GM23338 (cell line): Measurements from ENCODE around the gene MARK2. TPM values are rescaled to one million over a fixed set of nuclear protein-coding genes. Genes with fewer than 3 reads are reported as not detected.

Experiments
- ATAC-seq: fragments of 200-7000 bp; cut with Tn5 transposase; 3 replicates; pipeline ENCODE4 v1.9.1; 2020
- DNase-seq: peaks from one replicate; pipeline ENCODE4 v3.0.0-alpha.2; 2015; ENCODE audit warnings: low spot score
- H2AFZ ChIP-seq: fragments of 200-600 bp; sonication (generic); 2 replicates; pipeline ENCODE4 v1.8.0; 2016; ENCODE audit warnings: antibody characterized with exemption, mild to moderate bottlenecking, moderate library complexity
- H3F3A ChIP-seq: fragments of 200-600 bp; sonication (generic); replicated peaks from 2 replicates; pipeline ENCODE4 v1.8.0; 2017; ENCODE audit warnings: antibody characterized with exemption, mixed run types, low read depth
- H3K27ac ChIP-seq: fragments of 200-600 bp; sonication (generic); 2 replicates; pipeline ENCODE4 v1.6.1; 2016; ENCODE audit warnings: low read depth
- H3K27me3 ChIP-seq: fragments of 200-600 bp; sonication (generic); 2 replicates; pipeline ENCODE4 v1.8.0; 2016; ENCODE audit warnings: mild to moderate bottlenecking, mixed run types, moderate library complexity; ENCODE audit not compliant: insufficient read depth
- H3K36me3 ChIP-seq: fragments of 200-600 bp; sonication (generic); 2 replicates; pipeline ENCODE4 v1.8.0; 2016; ENCODE audit warnings: mild to moderate bottlenecking; ENCODE audit not compliant: insufficient read depth
- H3K4me1 ChIP-seq: fragments of 200-600 bp; sonication (generic); 2 replicates; pipeline ENCODE4 v1.8.0; 2016; ENCODE audit warnings: mild to moderate bottlenecking, moderate library complexity; ENCODE audit not compliant: insufficient read depth
- H3K4me2 ChIP-seq: fragments of 200-600 bp; sonication (generic); 2 replicates; pipeline ENCODE4 v1.7.1; 2017; ENCODE audit warnings: mixed run types
- H3K4me3 ChIP-seq: fragments of 200-600 bp; sonication (generic); 2 replicates; pipeline ENCODE4 v1.6.1; 2016; ENCODE audit warnings: mixed run types
- H3K79me2 ChIP-seq: fragments of 200-600 bp; sonication (generic); replicated peaks from 2 replicates; pipeline ENCODE4 v1.8.0; 2017; ENCODE audit warnings: mild to moderate bottlenecking; ENCODE audit not compliant: insufficient read depth
- H3K9me2 ChIP-seq: fragments of 200-600 bp; sonication (generic); 2 replicates; pipeline ENCODE4 v1.8.0; 2017; ENCODE audit not compliant: insufficient read depth
- H4K20me1 ChIP-seq: fragments of 200-600 bp; sonication (generic); replicated peaks from 2 replicates; pipeline ENCODE4 v1.8.0; 2017; ENCODE audit warnings: mild to moderate bottlenecking; ENCODE audit not compliant: insufficient read depth
- H3K27ac Mint-ChIP-seq: 2 replicates; pipeline ENCODE4 v1.8.0; 2020; ENCODE audit warnings: inconsistent platforms, mild to moderate bottlenecking, moderate library complexity, mixed read lengths
- H3K27me3 Mint-ChIP-seq: 3 replicates; pipeline ENCODE4 v1.8.0; 2022; ENCODE audit warnings: low read depth, mild to moderate bottlenecking, moderate library complexity, mixed read lengths, inconsistent platforms; ENCODE audit not compliant: insufficient read depth, poor library complexity
- H3K36me3 Mint-ChIP-seq: 3 replicates; pipeline ENCODE4 v1.8.0; 2021; ENCODE audit warnings: low read depth, mild to moderate bottlenecking, inconsistent platforms, moderate library complexity, mixed read lengths
- H3K4me1 Mint-ChIP-seq: 3 replicates; pipeline ENCODE4 v1.8.0; 2020; ENCODE audit warnings: mild to moderate bottlenecking, inconsistent platforms, mixed read lengths
- H3K4me3 Mint-ChIP-seq: 3 replicates; pipeline ENCODE4 v1.8.0; 2021; ENCODE audit warnings: moderate library complexity, mild to moderate bottlenecking, inconsistent platforms, mixed read lengths
- H3K9me3 Mint-ChIP-seq: 3 replicates; pipeline ENCODE4 v1.8.0; 2020; ENCODE audit warnings: moderate library complexity, mild to moderate bottlenecking, inconsistent platforms, mixed read lengths
- CREB1 ChIP-seq: fragments of 250-450 bp; sonication (Bioruptor Pico); IDR thresholded peaks from 2 replicates; pipeline ENCODE4 v1.5.0; 2020; ENCODE audit warnings: low read depth, mild to moderate bottlenecking, moderate library complexity
- ETS1 ChIP-seq: IDR thresholded peaks from 2 replicates; pipeline ENCODE4 v1.6.1; 2016; ENCODE audit warnings: antibody characterized with exemption
- ZNF114 ChIP-seq: fragments of 250-450 bp; sonication (Bioruptor Pico); IDR thresholded peaks from 2 replicates; pipeline ENCODE4 v1.5.0; 2020; ENCODE audit warnings: mild to moderate bottlenecking, moderate library complexity
- ZNF462 ChIP-seq: fragments of 250-450 bp; sonication (Bioruptor Pico); IDR thresholded peaks from 2 replicates; pipeline ENCODE4 v1.5.0; 2020; ENCODE audit warnings: mild to moderate bottlenecking, moderate library complexity
- polyA plus RNA-seq: library from polyadenylated mRNA; unstranded; fragments of >200 nt; fragmentation: Nextera tagmentation; extraction: Ambion mirVana; gene quantifications from 2 replicates; pipeline ENCODE4 v1.2.1, GENCODE V29; 2016
- total RNA-seq: library from RNA; depleted of rRNA; stranded (reverse); fragments of >200 nt; shearing (Covaris generic); gene quantifications from 2 replicates; pipeline ENCODE4 v1.2.3, GENCODE V29; 2014

Gene MARK2
- total and polyA plus RNA-seq, 2 experiments from 2014 or later = 18.7 to 42.6 TPM

- TF ChIP-seq ZNF462 (CRISPR knock-in tag) = no peak
These were observed 83.8 kb downstream of the MARK2 start (continued) for GRCh38 chr11:63922673-63923192.

- H3F3A ChIP-seq = peaks cover 16% of the 10 kb centered on the region
- no peak overlapping the region for H3K4me3 Mint-ChIP-seq
- no peak overlapping the region for H3K4me3 ChIP-seq
- H3K27me3 Mint-ChIP-seq = peaks cover 26% of the 10 kb centered on the region
- H3K79me2 ChIP-seq = no peaks in the 10 kb centered on the region
- H3K27ac ChIP-seq = no peak overlapping the region
- peaks cover 21% of the 10 kb centered on the region for H3K4me1 ChIP-seq
- H3K27me3 ChIP-seq = peaks cover 19% of the 10 kb centered on the region; the same call in 1 of the 2 replicates
- no peak overlapping the region for H3K4me2 ChIP-seq
- ATAC-seq (no peak), DNase-seq (no peak)
- H2AFZ ChIP-seq = no peak overlapping the region
- H4K20me1 ChIP-seq = no peaks in the 10 kb centered on the region; the same call in 1 of the 2 replicates
- H3K9me3 Mint-ChIP-seq = peaks cover 9% of the 10 kb centered on the region; the same call in 2 of the 3 replicates
- peaks cover 10% of the 10 kb centered on the region for H3K36me3 Mint-ChIP-seq
- peaks cover 12% of the 10 kb centered on the region; the same call in 2 of the 3 replicates for H3K4me1 Mint-ChIP-seq
- H3K27ac Mint-ChIP-seq = no peak overlapping the region
- H3K36me3 ChIP-seq = no peaks in the 10 kb centered on the region
- H3K9me2 ChIP-seq = peaks cover 13% of the 10 kb centered on the region
- TF ChIP-seq ZNF114 (CRISPR knock-in tag) (no peak), ZNF462 (CRISPR knock-in tag) (no peak), ETS1 (no peak), CREB1 (CRISPR knock-in tag) (no peak)
These were observed 84.4 kb downstream of the MARK2 start for GRCh38 chr11:63923319-63923718.
